NCI-H1694 treated with DMSO at 0.1 percent for 48 hours (cell line): ENCODE data around the gene STMN3.
A peak's percentile ranks its signal among the peaks of the same experiment; 100 is the strongest.
"Not testable (repeated sequence)": the region's sequence is repeated elsewhere in the genome, so short reads cannot be mapped to it uniquely, and the experiment has no call there.

ENCODE experiments used
- DNase-seq: peaks from one replicate; lab custom pipeline; 2025; lab: John Stamatoyannopoulos, UW

The STMN3 gene

GRCh38 chr20:63635431-63636141 lies 17.6 kb downstream of the STMN3 start:
- DNase-seq: no peak

- DNase-seq: no peak
Measured at GRCh38 chr20:63633732-63634131, 19.5 kb downstream of the STMN3 start.

- DNase-seq: not testable (repeated sequence)
Measured at GRCh38 chr20:63631426-63631825, 21.8 kb downstream of the STMN3 start.

- not testable (repeated sequence) for DNase-seq
Measured at GRCh38 chr20:63630956-63631355, 22.3 kb downstream of the STMN3 start.

GRCh38 chr20:63628246-63628975 lies 24.8 kb downstream of the STMN3 start:
- peak; percentile 77 for DNase-seq

- DNase-seq: no peak
Measured at GRCh38 chr20:63627751-63628245, 25.4 kb downstream of the STMN3 start.

- peak; percentile 70 for DNase-seq
Measured at GRCh38 chr20:63627129-63627750, 26.0 kb downstream of the STMN3 start.

- peak; percentile 44 for DNase-seq
Measured at GRCh38 chr20:63626424-63627128, 26.6 kb downstream of the STMN3 start, which contains the start of gene GMEB2. TSS of gene GMEB2 (minus strand) at chr20:63627101. CDS start at chr20:63619397, 7,704 bp downstream.

GRCh38 chr20:63625771-63626423 lies 27.3 kb downstream of the STMN3 start:
- no peak for DNase-seq

GRCh38 chr20:63624486-63624885 lies 28.7 kb downstream of the STMN3 start:
- DNase-seq: no peak

- no peak for DNase-seq
Measured at GRCh38 chr20:63622732-63623131, 30.5 kb downstream of the STMN3 start.

- no peak for DNase-seq
Measured at GRCh38 chr20:63622096-63622495, 31.1 kb downstream of the STMN3 start.

GRCh38 chr20:63620991-63621390 lies 32.2 kb downstream of the STMN3 start:
- DNase-seq: no peak

- no peak for DNase-seq
Measured at GRCh38 chr20:63619505-63619904, 33.7 kb downstream of the STMN3 start.

- no peak for DNase-seq
Measured at GRCh38 chr20:63619086-63619485, 34.1 kb downstream of the STMN3 start.

- DNase-seq: no peak
Measured at GRCh38 chr20:63618291-63618980, 34.8 kb downstream of the STMN3 start.

- DNase-seq: no peak
Measured at GRCh38 chr20:63617876-63618265, 35.4 kb downstream of the STMN3 start.

GRCh38 chr20:63617092-63617875 lies 35.9 kb downstream of the STMN3 start:
- no peak for DNase-seq

- not testable (repeated sequence) for DNase-seq
Measured at GRCh38 chr20:63613863-63614594, 39.2 kb downstream of the STMN3 start.
